Activated CD4-positive, alpha-beta T cell treated with anti-CD3 and anti-CD28 coated beads for 24 hours (primary cell): ENCODE data around the gene PDE4D.
"Not testable (repeated sequence)": the region's sequence is repeated elsewhere in the genome, so short reads cannot be mapped to it uniquely, and the experiment has no call there.

Source experiments
- DNase-seq, 2 donors: peaks; one replicate each; pipeline ENCODE4 v3.0.0-alpha.2; 2020; ENCODE audit warnings: low read depth in 2 of 2

Gene PDE4D

DNA sequence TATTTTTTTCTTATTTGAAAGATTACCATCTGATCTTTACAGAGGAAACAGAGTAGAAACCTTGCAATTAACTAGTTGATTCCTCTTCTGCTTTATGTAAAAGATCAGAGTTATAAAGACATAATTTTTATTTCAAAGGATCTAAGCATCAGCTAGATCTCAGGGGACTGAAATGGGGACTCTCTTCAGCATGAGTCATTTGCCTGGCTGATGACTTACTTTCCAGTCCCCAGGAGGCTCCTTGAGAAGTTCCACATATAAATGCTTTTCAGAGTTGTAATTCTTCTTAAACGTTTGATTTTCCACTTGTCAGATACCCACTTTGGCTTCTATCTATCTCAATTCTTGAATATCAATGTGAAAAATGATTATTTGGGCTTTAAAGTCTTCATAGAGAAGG, 921.2 kb downstream of the PDE4D start:
- DNase-seq = no peak

DNA sequence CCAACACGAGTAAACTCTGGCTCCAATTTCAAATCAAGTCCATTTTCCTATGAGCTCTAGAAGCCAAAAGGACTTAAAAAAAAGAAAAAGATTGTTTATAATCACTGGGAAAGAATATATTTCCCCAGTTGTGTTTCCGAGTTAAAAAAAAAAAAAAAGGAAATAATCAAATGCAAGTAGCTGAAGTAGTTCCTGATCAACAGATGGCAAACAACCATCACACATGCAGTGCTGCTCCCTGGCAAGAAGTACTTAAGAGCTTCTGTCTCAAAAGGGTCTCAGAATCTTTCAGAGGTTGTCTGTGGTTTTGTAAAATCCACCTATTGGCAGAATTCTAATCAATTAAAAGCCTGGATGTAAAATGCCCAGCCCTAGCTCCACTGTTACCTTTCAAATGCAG, 922.8 kb downstream of the PDE4D start:
- DNase-seq = no peak

DNA sequence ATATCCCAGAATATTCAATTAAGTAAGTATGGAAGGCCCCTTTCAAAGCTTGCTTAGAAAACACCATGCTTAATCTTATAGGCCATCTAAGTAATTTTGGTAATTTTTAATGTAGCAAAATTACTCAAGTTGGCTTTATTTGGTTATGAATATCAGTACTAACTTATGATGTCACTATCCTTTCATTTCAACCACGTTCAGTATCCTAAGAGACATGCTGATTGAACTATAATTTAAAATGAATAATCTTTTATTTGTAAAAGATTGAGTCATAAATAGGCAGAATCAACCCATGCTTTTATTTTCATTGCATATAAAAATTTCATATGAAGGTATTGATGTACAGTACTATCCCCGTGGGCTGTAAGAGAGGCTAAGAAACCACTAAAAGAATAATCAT, 923.7 kb downstream of the PDE4D start:
- DNase-seq = no peak

DNA sequence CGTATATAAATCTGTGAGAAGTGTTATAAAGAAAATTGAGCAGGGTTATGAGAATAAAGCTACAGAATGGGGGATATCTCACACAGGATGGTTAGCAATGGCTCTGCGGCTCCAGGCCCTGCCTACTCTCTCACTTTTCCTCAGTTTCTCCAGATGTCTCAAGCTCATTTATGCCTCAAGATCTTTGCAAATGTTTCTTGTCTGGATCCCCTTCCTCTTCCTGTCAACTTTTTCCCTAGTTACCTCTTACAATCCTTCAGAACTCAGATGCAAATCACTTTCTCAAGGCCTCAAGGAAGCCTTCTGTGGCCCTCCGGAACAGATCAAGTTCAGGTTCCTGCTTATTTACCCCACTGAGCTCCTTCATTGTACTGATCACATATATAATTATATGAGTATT, 924.3 kb downstream of the PDE4D start:
- DNase-seq = no peak

DNA sequence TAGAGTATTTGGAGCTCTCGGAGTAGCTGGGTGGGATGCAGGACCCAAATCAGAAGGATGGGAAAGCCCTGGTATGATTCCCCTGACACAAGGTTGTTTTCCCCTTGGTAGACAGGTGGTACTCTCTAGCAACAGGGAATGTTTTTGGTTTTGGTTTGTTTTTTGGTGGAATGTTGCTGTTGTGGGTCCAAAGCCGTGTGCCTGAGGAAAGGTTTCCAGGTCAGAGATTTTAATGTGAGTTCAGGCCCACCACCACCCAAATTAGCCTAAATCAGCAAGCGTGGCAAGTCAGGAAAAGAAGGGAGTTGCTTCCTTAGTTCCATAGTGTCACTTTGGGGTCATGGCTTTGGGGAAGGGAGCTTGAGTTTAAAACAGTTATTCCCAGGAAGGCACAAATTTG, 925.2 kb downstream of the PDE4D start:
- no peak for DNase-seq

DNA sequence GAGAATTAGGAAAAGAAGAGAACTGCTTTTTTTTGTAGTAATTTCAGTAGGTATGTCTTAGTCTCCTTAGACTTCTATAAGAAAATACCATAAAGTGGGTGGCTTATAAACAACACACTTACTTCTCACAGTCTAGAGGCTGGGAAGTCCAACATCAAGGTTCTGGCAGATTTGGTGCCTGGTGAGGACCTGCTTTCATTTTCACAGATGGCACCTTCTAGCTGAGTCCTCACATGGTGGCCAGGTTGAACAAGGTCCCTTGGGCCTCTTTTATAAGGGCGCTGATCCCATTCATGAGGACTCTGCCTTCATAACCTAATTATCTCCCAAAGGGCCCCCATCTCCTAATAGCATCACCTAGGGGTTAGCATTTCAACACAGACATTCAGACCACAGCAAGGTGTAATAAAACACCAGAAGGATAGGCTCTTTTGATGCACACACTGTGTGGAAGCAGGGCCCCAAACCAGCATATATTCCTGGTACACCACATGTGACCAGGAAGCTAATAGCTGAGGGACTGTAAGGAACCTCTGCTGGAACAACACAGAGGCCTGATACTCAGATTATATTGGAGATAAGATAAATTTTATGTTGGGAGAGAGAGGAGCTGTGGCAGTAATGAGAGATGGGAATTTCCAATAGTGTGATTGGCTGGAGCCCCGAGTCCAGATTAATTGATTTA, 925.8 kb downstream of the PDE4D start:
- DNase-seq = no peak

DNA sequence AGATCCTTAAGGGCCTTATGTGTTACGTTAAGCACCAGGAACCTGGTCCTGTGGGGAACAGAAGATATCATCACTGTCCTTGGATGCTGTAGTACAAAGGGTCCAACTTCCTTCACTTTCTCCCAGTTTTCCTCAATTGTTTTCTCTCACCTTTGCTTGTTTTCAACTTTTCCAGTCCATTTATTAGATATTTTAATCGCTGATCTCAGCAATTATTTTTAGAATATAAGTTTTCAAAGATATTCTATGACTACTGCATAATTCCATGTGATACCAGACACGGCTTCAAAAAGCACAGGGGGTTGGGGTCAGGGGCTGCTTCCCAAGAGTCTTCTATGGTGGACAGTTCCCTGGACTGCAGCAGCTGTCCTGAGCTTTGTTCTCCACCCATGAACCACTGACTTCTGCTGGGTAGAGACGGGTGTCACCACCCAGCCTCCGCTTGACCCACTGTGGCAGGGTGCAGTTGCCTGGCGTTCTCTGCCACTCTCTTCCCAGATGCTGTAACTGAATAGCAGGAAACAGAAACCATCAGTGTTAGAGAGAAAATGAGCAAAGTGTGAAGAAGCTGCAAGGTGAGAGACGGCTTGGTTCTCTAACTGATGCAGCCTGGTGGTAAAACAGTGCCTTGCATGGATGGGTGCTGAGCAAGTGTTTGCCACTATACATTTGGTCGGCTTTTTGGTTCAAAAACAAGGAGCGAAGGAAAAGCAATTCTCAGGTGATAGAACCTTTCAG, 927.7 kb downstream of the PDE4D start:
- no peak for DNase-seq

DNA sequence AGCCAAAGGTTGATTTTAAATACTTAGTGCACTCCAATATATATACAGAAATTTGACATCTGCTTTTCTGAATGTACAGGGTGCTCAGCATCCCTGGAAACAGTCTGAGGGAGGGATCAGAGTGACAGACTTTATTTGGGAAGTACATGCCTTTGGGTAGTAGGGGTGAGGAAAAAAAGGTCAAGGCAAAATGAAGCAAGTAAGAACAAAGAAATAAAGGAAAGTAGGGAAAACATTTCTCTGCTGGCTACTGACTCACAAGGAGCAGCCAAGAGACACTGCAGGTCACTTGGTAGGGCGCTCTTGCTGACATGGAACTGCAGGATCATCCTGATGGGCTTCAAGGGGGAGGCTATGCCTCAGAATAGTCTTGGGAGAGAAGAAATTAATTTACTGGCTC, 929.7 kb downstream of the PDE4D start:
- no peak for DNase-seq

DNA sequence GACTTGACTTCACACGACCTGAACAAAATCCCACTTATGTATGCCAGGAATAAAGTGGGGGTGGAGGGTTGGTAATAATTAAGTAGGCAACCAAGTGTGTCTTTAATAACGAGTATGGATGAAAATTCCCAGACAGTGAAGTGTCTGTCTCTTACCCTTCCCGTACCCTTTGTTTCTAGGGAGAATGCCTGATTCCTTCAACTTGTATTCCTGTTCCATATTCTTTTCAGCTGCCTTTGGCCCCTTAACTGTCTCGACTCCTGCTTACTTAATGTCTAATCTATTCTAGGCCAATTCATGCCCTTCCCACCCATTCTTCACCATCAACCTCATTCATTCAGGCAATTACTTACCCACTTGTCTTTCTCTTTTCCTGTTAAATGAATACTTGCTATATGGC, 930.2 kb downstream of the PDE4D start:
- no peak for DNase-seq

DNA sequence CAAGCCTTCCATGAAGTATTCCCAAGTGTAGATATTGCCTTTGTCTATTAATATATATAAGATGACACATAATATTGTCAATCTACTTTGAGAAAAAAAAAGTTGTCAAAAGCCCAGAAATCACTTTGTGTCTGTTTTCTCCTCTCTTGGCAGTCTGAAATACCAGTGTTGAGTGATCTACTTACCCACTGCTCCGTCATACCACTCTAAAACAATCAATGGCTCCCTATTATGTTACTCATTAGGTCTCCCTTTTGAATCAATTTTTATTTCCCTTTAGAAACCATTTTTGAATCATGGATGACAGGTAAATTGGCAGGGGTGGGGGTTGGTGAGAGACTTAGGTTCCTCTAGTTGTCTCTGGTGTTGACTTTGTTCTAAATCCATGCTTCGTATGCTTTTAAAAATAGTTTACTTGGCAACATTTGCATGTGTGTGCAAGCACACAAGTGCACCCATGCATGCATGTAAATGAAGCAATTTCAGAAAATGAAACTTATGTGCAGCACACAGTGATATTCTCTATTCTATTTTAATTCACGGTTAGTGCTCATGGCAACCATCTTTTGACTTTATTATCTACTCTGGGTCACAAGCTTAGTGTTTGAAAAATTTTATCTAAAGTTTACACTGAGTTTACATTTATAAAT, 931.8 kb downstream of the PDE4D start:
- no peak for DNase-seq

DNA sequence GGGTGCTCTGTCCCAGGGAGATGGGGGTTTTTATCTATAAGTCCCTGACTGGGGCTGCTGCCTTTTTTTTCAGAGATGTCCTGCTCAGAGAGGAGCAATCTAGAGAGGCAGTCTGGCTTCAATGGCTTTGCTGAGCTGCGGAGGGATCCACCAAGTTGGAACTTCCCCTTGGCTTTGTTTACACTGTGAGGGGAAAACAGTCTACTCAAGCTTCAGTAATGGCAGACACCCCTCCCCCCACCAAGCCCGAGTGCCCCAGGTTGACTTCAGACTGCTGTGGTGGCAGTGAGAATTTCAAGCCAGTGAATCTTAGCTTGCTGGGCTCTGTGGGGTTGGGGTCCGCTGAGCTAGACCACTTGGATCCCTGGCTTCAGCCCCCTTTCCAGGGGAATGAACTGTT, 934.8 kb downstream of the PDE4D start:
- no peak for DNase-seq

DNA sequence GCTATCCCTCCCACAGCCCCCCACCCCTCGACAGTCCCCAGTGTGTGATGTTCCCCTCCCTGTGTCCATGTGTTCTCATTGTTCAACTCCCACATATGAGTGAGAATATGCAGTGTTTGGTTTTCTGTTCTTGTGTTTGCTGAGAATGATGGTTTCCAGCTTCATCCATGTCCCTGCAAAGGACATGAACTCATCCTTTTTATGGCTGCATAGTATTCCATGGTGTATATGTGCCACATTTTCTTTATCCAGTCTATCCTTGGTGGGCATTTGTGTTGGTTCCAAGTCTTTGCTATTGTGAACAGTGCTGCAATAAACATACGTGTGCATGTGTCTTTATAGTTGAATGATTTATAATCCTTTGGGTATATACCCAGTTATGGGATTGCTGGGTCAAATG, 940.3 kb downstream of the PDE4D start:
- not testable (repeated sequence) for DNase-seq

DNA sequence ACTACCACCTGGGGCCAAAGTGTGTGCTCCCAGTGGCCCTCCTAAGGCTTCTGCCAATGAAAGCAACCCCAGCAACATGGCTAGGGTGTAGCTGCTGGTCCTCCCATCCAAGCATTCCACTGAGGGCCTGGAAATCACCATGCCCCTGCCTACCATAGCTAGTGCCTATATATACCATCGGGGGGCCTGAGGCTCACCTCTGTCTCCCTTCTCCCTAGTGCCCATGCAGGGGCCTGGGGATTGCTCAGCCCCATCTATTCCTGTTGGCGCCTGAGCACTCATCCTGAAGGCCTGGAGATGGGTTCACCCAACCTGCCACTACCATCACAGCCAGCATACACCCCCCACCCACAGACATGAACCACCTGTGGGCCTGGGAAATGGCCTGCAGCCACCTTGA, 943.3 kb downstream of the PDE4D start:
- DNase-seq = no peak

DNA sequence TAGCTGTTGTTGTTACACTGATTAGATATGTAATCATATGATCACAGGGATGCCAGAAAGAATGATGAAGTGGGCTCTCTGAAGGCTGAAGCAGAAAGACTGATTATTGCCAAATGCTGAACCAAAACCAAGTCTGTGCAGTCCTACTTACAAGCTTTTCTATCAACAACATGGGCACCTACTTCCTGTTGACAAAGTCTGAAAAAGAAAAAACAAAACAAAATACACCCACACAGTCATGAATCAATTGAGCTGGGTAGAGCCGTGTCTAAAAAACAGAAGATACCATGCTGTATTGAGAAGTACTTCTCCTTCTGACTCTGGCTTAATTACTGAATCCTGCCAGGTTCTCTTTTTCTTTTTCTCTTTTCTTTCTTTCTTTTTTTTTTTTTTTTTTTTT, 947.3 kb downstream of the PDE4D start:
- no peak for DNase-seq

DNA sequence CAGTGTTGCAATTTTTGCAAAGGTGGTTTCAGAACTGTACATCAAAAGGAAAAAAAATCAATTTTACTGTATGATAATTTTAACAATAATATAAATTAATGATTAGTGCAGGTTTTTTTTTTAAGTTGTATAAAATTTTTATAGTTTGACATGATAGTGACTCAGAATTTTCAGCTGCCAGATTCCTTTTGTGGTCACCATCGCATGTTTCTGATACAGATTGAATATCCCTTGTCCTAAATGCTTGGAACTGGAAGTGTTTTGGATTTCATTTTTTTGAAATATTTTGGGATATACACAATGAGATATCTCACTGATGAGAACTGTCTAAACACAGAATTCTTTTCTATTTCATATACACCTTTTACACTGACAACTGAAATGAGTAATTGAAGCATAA, 949.3 kb downstream of the PDE4D start:
- no peak for DNase-seq

DNA sequence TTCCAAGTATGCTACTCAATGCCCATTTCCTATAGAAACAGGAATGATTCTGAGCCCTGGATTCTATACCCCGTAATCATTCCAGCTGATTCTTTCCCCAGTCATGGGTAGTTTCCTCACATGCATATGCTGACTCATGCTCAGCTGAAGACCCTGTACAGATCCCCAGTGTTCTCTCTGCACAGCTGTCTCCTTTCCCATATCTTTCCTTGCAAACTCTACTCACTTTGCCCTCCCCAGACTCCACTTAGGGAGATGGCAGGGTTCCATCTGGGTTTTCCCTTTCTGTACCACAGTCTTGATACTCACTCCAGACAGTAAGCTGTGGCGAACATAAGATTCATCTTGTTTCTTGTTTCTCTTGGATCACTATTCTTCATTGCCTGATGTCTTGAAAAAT, 953.1 kb downstream of the PDE4D start:
- no peak for DNase-seq

DNA sequence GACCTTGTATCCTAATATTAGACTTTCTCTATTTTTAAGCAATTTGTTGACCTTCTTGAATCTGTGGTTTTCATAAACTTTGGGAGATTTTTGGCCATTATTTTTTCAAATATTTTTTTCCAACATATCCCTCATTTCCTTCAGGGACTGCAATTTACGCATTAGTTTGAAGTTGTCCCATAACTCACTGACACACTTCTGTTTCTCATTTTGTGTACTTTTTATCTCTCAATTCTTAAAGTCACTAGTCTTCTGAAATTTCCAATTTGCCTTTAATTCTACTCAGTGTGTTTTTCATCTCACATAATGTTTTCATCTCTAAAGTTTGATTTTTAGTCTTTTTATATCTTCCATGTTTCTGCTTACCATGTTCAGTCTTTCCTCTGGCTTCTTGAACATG, 953.9 kb downstream of the PDE4D start:
- no peak for DNase-seq

DNA sequence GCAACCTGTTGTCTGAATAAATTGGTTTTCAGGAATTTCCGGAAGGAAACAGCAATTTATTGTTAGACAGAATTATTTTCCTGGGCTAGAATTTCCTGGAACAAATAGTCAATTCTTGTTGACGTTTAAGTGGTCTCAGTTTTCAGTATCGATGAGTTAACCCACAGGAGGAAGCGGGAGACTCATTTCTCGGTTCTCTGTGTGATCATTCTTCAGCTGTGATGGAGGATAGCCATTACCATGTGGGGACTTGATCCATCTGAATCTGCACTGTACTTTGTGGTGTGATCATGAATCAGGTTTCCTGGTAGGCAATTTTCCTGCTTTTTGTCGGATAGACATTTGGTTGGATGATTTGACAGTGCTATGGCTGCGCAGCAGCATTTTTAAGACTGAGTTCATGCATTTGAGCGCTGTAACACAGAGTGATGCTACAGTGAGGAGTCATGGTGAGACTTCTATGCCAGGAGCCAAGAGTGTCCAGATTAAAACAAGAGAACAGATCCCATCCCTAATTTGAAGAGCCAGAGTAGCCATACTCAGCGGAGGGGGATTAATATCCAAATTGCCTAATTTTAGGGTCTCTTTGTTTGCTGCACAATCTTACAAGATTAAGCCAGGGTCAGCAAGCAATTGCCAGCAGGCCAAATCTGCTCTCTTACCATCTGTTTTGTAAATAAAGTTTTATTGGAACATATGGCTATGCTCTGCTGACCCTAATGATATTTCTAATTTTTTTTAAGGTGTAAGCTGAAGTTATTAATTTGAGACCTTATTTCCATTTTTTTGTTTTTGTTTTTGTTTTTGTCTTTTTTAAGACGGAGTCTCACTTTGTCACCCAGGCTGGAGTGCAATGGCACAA, 954.7 kb downstream of the PDE4D start:
- no peak for DNase-seq

DNA sequence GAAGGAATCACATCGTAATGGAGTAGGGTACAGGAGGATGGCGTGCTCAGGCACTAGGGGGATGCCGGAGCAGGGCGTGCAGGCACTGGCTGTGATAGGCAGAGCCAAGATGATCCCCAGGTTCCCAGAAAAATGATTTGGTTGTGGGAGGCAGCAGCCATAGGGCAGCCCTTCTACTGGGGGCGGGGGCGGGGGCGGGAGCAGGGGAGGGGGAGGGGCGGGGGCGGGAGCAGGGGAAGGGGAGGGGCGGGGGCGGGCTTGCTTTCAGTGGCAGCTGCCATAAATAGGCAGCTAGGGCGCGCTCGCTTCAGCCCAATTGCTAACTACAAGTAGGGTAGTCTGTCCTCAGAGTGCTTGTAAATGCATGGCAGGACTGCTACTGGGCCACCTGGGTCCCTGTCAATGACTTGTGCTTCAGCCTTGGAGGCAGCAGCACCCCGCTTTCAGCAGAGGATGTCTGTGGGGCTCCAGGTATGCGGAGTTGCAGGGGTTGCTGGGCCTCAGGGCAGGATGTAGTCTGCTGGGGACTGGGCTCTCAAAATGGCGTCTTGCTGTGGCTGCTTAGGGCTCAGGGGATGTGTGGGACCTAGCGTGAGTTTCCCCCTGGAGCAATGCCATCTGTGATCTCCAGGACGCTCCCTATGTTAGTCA, 956.4 kb downstream of the PDE4D start:
- DNase-seq = no peak

DNA sequence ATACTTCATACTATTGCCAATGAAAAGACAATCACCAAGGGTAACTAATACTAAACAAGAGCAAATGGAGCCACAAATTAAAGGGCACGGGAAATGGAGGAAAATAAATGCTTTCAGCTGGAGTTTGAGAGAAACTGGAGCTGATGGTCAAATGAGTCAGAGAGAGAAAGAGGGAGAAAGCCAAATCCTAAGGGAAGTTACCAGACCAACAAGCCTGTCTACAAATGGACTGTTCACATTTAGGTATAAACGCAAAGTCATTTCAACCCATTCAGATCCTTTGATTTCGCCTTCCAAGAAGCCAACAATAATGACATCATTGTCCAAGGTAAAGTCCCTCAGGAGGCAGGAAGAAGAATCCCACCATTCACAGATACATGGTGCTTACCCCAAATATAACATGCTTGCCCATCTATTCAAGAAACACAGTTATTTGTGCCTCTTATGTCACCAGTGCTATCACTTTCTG, 958.9 kb downstream of the PDE4D start:
- DNase-seq = no peak

DNA sequence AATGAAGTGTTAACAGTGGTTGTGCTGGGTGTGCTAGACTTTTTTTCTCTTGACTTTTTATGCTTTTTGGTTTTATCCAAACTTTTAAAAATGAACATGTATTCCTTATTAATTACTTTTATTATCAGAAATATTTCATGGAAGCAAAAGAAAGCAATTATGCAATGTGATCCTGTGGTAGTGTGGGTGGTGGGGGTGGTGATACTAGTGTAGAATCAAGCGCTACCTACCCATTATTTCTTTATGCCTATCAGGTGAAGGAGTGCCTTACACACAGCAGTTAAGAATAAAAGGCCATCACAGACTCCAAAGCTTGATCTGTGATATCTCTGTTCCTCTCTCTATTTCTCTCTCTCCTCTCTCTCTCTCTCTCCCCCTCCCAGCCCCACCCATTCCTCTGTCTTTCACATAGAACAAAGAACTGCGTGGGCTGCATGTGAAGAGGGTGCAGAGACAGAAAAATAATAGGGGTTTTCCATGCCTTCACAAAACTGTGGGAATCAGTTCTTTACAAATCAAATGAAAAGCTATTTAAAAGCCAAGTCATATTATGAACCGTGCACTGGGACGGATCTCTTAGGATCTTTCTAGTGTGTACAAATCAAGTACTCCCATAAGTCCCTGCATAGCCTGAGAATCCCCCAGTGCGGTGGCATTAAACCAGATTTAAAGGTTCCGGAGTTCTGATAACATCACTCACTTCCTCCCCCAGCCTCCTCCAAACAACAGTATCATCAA, 959.5 kb downstream of the PDE4D start:
- no peak for DNase-seq
